T-helper 1 cell treated with Interleukin-12 subunit alpha and Interleukin-12 subunit beta and Interleukin-4 antibody, amounts not matched to agents 30 μg/mL and 1 μg/mL, for 36 hours (primary cell): ENCODE measurements around the gene ZNF318.

Source experiments
- H3K27ac Mint-ChIP-seq: one replicate; pipeline ENCODE4 v1.8.0; 2021; ENCODE audit warnings: mild to moderate bottlenecking, mixed read lengths
- H3K27me3 Mint-ChIP-seq: one replicate; pipeline ENCODE4 v1.8.0; 2021; ENCODE audit warnings: low read depth, mixed read lengths
- H3K36me3 Mint-ChIP-seq: one replicate; pipeline ENCODE4 v1.8.0; 2021; ENCODE audit warnings: low read depth, mixed read lengths
- H3K4me1 Mint-ChIP-seq: one replicate; pipeline ENCODE4 v1.8.0; 2021; ENCODE audit warnings: low read depth, mixed read lengths
- H3K4me3 Mint-ChIP-seq: one replicate; pipeline ENCODE4 v1.8.0; 2021; ENCODE audit warnings: mild to moderate bottlenecking, moderate library complexity, mixed read lengths
- H3K9me3 Mint-ChIP-seq: one replicate; pipeline ENCODE4 v1.8.0; 2021; ENCODE audit warnings: mixed read lengths

The ZNF318 gene

GRCh38 chr6:43292763-43293318, 76.6 kb downstream of the ZNF318 start:
- Mint-ChIP-seq H3K4me3 (no peak overlapping the region), H3K27me3 (peaks cover 19% of the 10 kb centered on the region), H3K9me3 (no peaks in the 10 kb centered on the region), H3K36me3 (no peaks in the 10 kb centered on the region), H3K4me1 (no peaks in the 10 kb centered on the region), H3K27ac (no peak overlapping the region)

GRCh38 chr6:43292341-43292740, 77.1 kb downstream of the ZNF318 start:
- Mint-ChIP-seq H3K36me3 (no peaks in the 10 kb centered on the region), H3K4me1 (no peaks in the 10 kb centered on the region), H3K27me3 (peaks cover 19% of the 10 kb centered on the region), H3K27ac (no peak overlapping the region), H3K4me3 (no peak overlapping the region), H3K9me3 (no peaks in the 10 kb centered on the region)

- no peak overlapping the region for H3K4me3 Mint-ChIP-seq
- no peaks in the 10 kb centered on the region for H3K36me3 Mint-ChIP-seq
- H3K9me3 Mint-ChIP-seq: no peaks in the 10 kb centered on the region
- no peaks in the 10 kb centered on the region for H3K4me1 Mint-ChIP-seq
- H3K27me3 Mint-ChIP-seq: peaks cover 24% of the 10 kb centered on the region
- no peak overlapping the region for H3K27ac Mint-ChIP-seq
Observed at GRCh38 chr6:43291708-43292107, 77.7 kb downstream of the ZNF318 start.

- H3K4me3 Mint-ChIP-seq: no peak overlapping the region
- peaks cover 25% of the 10 kb centered on the region for H3K27me3 Mint-ChIP-seq
- no peaks in the 10 kb centered on the region for H3K36me3 Mint-ChIP-seq
Observed at GRCh38 chr6:43290905-43291355, 78.5 kb downstream of the ZNF318 start.

GRCh38 chr6:43290339-43290904, 79.0 kb downstream of the ZNF318 start:
- no peak overlapping the region for H3K27ac Mint-ChIP-seq
- H3K4me3 Mint-ChIP-seq: no peak overlapping the region
- no peaks in the 10 kb centered on the region for H3K9me3 Mint-ChIP-seq
- no peaks in the 10 kb centered on the region for H3K4me1 Mint-ChIP-seq
- H3K36me3 Mint-ChIP-seq: no peaks in the 10 kb centered on the region
- H3K27me3 Mint-ChIP-seq: peaks cover 30% of the 10 kb centered on the region

More at GRCh38 chr6:43290905-43291355, 78.5 kb downstream of the ZNF318 start:
- Mint-ChIP-seq H3K27ac (no peak overlapping the region), H3K9me3 (no peaks in the 10 kb centered on the region), H3K4me1 (no peaks in the 10 kb centered on the region)

- H3K27me3 Mint-ChIP-seq: peaks cover 33% of the 10 kb centered on the region
- H3K36me3 Mint-ChIP-seq: no peaks in the 10 kb centered on the region
- no peaks in the 10 kb centered on the region for H3K4me1 Mint-ChIP-seq
- no peak overlapping the region for H3K27ac Mint-ChIP-seq
- no peak overlapping the region for H3K4me3 Mint-ChIP-seq
- no peaks in the 10 kb centered on the region for H3K9me3 Mint-ChIP-seq
Observed at GRCh38 chr6:43287717-43288679, 81.4 kb downstream of the ZNF318 start.

GRCh38 chr6:43286980-43287716, 82.3 kb downstream of the ZNF318 start:
- H3K27me3 Mint-ChIP-seq: peaks cover 35% of the 10 kb centered on the region
- H3K36me3 Mint-ChIP-seq: no peaks in the 10 kb centered on the region
- H3K9me3 Mint-ChIP-seq: no peaks in the 10 kb centered on the region
- no peak overlapping the region for H3K27ac Mint-ChIP-seq
- H3K4me3 Mint-ChIP-seq: no peak overlapping the region
- no peaks in the 10 kb centered on the region for H3K4me1 Mint-ChIP-seq

- H3K27me3 Mint-ChIP-seq: peaks cover 40% of the 10 kb centered on the region
- no peaks in the 10 kb centered on the region for H3K4me1 Mint-ChIP-seq
- no peak overlapping the region for H3K4me3 Mint-ChIP-seq
- H3K9me3 Mint-ChIP-seq: no peaks in the 10 kb centered on the region
- H3K36me3 Mint-ChIP-seq: no peaks in the 10 kb centered on the region
- no peak overlapping the region for H3K27ac Mint-ChIP-seq
Observed at GRCh38 chr6:43286456-43286979, 82.9 kb downstream of the ZNF318 start.
